NCI-H2029 (cell line): Measurements from ENCODE around the gene CRY2.

ENCODE experiments used
- DNase-seq: peaks from one replicate; lab custom pipeline; 2025; lab: John Stamatoyannopoulos, UW

Gene CRY2

DNA sequence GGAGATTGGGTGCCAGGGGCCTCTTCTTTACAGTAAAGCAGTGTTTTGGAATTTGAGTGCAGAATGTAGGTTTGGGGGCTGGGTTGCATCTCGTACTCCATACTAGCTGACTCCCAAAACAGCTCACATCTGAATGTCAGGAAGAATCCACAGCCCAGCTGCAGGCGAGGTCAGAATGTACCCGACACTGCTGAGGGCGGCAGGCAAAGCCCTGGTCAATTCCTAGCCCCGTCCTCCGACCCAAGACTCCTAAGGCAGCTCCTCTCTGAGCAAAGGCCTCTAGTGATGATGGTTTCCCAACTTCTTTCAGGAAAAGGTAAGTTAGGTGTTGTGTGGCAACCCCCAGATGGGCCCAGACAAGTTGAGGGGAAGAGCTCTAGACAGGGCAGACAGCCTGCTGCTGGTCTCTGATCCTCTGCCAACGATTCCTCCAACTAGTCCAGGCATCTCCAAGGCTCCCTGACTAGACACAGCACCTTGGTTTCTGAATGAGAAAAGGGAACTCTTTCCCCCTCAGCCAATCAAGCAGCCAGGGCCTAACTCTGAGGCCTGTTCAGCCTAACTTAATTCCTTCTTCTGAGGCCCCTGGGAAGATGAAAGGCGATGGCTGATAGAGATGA lies 83.8 kb downstream of the CRY2 start:
- no peak for DNase-seq

DNA sequence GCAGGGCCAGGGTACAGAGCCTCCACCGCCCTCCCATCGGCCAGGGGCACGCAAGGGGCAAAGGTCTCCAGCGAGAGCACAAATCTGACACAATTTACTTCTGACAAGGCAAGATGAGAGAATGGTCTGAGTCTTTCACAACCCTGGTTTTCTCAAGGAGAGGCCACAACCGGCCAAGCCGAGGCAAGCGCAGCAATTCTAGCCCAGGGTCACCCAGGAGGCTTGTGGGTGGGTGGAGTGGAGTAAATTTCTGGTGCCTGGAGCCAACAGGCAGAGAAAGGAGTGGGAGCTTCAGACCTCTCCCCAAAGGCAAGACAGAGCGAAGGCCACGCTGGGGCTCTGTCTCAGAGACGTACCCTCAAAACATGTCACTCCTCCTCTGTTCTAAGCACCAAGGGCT lies 84.5 kb downstream of the CRY2 start:
- no peak for DNase-seq

DNA sequence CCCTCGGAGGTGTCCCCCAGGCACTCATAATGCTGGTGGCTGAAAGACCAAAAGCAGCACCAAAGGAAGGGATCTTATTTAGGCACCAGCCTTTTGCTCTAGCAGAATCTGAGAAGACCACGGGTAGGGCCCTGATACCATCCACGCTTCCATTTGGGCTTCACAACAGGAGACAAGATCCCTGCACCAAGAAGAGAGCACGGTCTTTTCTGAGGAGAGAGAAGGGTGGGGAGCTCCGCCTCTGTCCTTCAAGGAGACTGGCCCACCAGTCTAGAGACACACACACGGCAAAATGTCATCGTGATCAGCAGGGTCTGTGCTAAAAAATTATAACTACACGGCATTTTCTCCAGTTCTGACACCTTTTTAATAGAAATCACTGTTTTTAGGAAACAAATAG lies 84.9 kb downstream of the CRY2 start:
- no peak for DNase-seq
